NCI-H146 treated with DMSO at 0.1 percent for 48 hours (cell line): ENCODE data around the gene MAN1A1.
"Not testable (repeated sequence)": the region's sequence is repeated elsewhere in the genome, so short reads cannot be mapped to it uniquely, and the experiment has no call there.

Source experiments
- DNase-seq: peaks from one replicate; lab custom pipeline; 2025; ENCODE audit not compliant: unreplicated experiment; lab: John Stamatoyannopoulos, UW

Gene MAN1A1

GRCh38 chr6:119174879-119175817, 174.4 kb downstream of the MAN1A1 start:
- DNase-seq: no peak

- no peak for DNase-seq
These were observed 175.5 kb downstream of the MAN1A1 start for GRCh38 chr6:119174085-119174445.

- no peak for DNase-seq
These were observed 176.1 kb downstream of the MAN1A1 start for GRCh38 chr6:119173249-119174084.

- no peak for DNase-seq
These were observed 176.7 kb downstream of the MAN1A1 start for GRCh38 chr6:119172824-119173223.

GRCh38 chr6:119171864-119172588, 177.5 kb downstream of the MAN1A1 start:
- no peak for DNase-seq

- DNase-seq: no peak
These were observed 178.3 kb downstream of the MAN1A1 start for GRCh38 chr6:119171088-119171841.

- no peak for DNase-seq
These were observed 179.0 kb downstream of the MAN1A1 start for GRCh38 chr6:119170447-119171087.

GRCh38 chr6:119170103-119170446, 179.5 kb downstream of the MAN1A1 start:
- no peak for DNase-seq

GRCh38 chr6:119169355-119169754, 180.2 kb downstream of the MAN1A1 start:
- not testable (repeated sequence) for DNase-seq

GRCh38 chr6:119166024-119166784, 183.4 kb downstream of the MAN1A1 start:
- no peak for DNase-seq

GRCh38 chr6:119163006-119163405, 186.6 kb downstream of the MAN1A1 start:
- no peak for DNase-seq

GRCh38 chr6:119162134-119162775, 187.3 kb downstream of the MAN1A1 start:
- DNase-seq: no peak

GRCh38 chr6:119161438-119161837, 188.1 kb downstream of the MAN1A1 start:
- no peak for DNase-seq

- no peak for DNase-seq
These were observed 188.7 kb downstream of the MAN1A1 start for GRCh38 chr6:119160911-119161310.

- DNase-seq: no peak
These were observed 191.3 kb downstream of the MAN1A1 start for GRCh38 chr6:119158057-119158848.

GRCh38 chr6:119157506-119157815, 192.1 kb downstream of the MAN1A1 start:
- no peak for DNase-seq

- DNase-seq: no peak
These were observed 192.6 kb downstream of the MAN1A1 start for GRCh38 chr6:119156757-119157505.

GRCh38 chr6:119156082-119156481, 193.5 kb downstream of the MAN1A1 start:
- DNase-seq: not testable (repeated sequence)
